Sigmoid colon (tissue), 3 donors: ENCODE measurements around the gene ZNF205.

ENCODE experiments used
- CTCF ChIP-seq, 4 experiments: fragments of 450-650 bp in 3 of 4; fragments of 200-600 bp in 1 of 4; IDR thresholded peaks; one replicate each; pipeline ENCODE4 v1.5.1; 2016 to 2019; ENCODE audit warnings: antibody characterized with exemption in 4 of 4, mild to moderate bottlenecking in 3 of 4, moderate library complexity in 2 of 4
- POLR2A ChIP-seq, 2 donors: fragments of 450-650 bp; IDR thresholded peaks; one replicate each; pipeline ENCODE4 v1.6.1; 2016; ENCODE audit warnings: antibody characterized with exemption in 2 of 2, mild to moderate bottlenecking in 2 of 2, moderate library complexity in 2 of 2

GRCh38 chr16:3141781-3142311 lies 29.5 kb downstream of the ZNF205 start:
- TF ChIP-seq POLR2A (IDR thresholded peaks at IDR 0.05), result no peak
- no peak for TF ChIP-seq CTCF (IDR thresholded peaks at IDR 0.05)
